HG03066 (cell line): ENCODE measurements around the gene ITPKC.

ENCODE experiments used
- ATAC-seq: cut with Tn5 transposase; IDR thresholded peaks from one replicate; pipeline ENCODE4 v1.9.1; 2021; ENCODE audit warnings: low read depth; ENCODE audit not compliant: unreplicated experiment

The ITPKC gene

GRCh38 chr19:40786060-40787037, 69.4 kb downstream of the ITPKC start:
- ATAC-seq: no peak
